ENCODE results near the gene ROCK2. TPM values are rescaled to one million over a fixed set of nuclear protein-coding genes. Genes with fewer than 3 reads are reported as not detected.

ROCK2 gene
- total and polyA plus RNA-seq, 2 of the 13 experiments (the other 11 are each of a cell fraction or from before 2014, with no cell fraction given) = 38.1 to 119 TPM

DNA sequence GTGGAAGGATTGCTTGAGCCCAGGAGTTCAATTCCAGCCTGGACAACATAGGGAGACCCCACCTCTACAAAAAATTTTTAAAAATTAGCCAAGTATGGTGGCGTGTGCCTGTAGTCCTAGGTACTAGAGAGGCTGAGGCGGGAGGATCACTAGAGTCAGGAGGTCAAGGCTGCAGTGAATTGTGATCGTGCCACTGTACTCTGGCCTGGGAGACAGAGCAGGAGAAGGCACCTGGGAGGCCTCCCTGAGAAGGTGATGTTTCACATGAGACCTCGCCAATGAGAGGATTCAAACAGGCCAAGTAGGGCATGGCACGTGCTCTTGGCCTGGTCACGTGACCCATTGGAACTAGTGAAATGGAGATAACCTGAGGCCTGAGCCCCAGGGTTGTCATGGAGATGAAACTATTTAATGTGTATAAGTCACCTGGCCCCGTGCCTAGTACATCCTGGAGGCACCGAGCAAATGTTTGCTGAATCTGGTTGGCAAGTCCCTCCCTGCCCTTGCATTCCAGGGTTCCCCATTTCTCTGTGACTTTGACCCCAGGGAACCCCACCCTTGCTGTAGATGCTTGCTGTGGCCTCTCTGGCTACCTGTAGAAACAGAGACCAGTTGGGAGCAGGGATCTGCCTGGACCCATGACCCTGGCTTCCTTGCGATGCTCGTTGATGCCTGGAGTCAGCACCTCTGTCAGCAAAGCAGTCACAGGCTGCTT lies 26.1 kb upstream of the ROCK2 start (continued):
- TF ChIP-seq GTF2F1 (IDR thresholded peaks at IDR 0.05; ENCODE audit: low read length) = no peak
- TF ChIP-seq, protein P1, sequence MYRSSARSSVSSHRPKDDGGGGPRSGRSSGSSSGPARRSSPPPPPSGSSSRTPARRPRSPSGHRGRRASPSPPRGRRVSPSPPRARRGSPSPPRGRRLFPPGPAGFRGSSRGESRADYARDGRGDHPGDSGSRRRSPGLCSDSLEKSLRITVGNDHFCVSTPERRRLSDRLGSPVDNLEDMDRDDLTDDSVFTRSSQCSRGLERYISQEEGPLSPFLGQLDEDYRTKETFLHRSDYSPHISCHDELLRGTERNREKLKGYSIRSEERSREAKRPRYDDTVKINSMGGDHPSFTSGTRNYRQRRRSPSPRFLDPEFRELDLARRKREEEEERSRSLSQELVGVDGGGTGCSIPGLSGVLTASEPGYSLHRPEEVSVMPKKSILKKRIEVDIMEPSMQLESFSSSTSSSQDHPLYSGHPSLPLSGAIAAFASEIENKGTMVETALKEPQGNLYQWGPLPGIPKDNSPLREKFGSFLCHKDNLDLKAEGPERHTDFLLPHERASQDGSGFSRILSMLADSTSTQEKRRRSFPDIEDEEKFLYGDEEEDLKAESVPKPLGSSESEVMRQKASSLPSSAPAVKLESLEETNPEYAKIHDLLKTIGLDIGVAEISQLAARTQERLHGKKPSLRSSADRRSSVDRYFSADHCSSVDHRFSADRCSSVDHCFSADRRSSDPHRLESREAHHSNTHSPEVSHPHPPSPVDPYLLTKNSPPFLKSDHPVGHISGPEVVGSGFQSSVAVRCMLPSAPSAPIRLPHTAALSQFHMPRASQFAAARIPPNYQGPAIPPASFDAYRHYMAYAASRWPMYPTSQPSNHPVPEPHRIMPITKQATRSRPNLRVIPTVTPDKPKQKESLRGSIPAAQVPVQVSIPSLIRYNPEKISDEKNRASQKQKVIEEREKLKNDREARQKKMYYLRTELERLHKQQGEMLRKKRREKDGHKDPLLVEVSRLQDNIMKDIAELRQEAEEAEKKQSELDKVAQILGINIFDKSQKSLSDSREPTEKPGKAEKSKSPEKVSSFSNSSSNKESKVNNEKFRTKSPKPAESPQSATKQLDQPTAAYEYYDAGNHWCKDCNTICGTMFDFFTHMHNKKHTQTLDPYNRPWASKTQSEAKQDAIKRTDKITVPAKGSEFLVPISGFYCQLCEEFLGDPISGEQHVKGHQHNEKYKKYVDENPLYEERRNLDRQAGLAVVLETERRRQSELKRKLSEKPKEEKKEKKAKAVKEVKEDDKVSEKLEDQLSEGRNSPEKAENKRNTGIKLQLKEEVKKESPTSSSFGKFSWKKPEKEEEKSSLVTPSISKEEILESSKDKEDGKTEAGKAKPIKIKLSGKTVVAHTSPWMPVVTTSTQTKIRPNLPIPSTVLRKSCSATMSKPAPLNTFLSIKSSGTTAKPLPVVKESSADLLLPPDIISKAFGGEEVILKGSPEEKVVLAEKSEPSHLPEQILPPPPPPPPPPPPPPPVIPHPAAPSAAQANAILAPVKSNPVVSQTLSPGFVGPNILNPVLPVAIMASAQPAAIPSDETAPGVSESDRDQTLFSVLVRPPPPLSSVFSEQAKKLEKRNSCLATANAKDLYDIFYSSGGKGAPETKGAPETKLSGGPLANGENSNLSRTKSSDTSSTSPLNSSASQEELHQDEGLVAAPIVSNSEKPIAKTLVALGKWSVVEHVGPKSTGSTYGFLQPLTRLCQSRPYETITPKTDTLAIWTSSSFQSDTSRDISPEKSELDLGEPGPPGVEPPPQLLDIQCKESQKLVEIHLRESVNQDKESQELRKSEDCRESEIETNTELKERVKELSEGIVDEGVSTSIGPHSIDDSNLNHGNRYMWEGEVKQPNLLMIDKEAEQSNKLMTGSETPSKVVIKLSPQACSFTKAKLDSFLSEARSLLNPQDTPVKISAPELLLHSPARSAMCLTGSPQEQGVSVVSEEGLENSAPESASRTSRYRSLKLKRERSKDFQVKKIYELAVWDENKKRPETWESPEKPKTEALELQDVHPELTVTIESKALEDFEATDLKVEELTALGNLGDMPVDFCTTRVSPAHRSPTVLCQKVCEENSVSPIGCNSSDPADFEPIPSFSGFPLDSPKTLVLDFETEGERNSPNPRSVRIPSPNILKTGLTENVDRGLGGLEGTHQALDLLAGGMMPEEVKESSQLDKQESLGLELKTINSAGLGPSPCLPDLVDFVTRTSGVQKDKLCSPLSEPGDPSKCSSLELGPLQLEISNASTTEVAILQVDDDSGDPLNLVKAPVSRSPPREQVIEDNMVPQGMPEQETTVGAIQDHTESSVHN (CRISPR knock-in tag; IDR thresholded peaks at IDR 0.05) = 0 out of 2 replicates have a peak, but pooled peaks have one; percentile 29
- TF ChIP-seq, protein P2, sequence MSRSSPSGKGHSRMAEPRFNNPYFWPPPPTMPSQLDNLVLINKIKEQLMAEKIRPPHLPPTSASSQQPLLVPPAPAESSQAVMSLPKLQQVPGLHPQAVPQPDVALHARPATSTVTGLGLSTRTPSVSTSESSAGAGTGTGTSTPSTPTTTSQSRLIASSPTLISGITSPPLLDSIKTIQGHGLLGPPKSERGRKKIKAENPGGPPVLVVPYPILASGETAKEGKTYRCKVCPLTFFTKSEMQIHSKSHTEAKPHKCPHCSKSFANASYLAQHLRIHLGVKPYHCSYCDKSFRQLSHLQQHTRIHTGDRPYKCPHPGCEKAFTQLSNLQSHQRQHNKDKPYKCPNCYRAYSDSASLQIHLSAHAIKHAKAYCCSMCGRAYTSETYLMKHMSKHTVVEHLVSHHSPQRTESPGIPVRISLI (CRISPR knock-in tag; IDR thresholded peaks at IDR 0.05; ENCODE audit: borderline replicate concordance) = peak; percentile 84; the same call in 1 of the 2 replicates
- no peak for TF ChIP-seq MTA3 (CRISPR knock-in tag; IDR thresholded peaks at IDR 0.05)
- TF ChIP-seq ZNF160 (CRISPR knock-in tag; IDR thresholded peaks at IDR 0.05) = peak; percentile 69; the same call in 1 of the 2 replicates
- TF ChIP-seq, protein P3, sequence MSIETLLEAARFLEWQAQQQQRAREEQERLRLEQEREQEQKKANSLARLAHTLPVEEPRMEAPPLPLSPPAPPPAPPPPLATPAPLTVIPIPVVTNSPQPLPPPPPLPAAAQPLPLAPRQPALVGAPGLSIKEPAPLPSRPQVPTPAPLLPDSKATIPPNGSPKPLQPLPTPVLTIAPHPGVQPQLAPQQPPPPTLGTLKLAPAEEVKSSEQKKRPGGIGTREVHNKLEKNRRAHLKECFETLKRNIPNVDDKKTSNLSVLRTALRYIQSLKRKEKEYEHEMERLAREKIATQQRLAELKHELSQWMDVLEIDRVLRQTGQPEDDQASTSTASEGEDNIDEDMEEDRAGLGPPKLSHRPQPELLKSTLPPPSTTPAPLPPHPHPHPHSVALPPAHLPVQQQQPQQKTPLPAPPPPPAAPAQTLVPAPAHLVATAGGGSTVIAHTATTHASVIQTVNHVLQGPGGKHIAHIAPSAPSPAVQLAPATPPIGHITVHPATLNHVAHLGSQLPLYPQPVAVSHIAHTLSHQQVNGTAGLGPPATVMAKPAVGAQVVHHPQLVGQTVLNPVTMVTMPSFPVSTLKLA (IDR thresholded peaks at IDR 0.05) = peak; percentile 89
- peak; percentile 70; the same call in 1 of the 2 replicates for TF ChIP-seq ZNF124 (CRISPR knock-in tag; IDR thresholded peaks at IDR 0.05)
- TF ChIP-seq, protein P4, sequence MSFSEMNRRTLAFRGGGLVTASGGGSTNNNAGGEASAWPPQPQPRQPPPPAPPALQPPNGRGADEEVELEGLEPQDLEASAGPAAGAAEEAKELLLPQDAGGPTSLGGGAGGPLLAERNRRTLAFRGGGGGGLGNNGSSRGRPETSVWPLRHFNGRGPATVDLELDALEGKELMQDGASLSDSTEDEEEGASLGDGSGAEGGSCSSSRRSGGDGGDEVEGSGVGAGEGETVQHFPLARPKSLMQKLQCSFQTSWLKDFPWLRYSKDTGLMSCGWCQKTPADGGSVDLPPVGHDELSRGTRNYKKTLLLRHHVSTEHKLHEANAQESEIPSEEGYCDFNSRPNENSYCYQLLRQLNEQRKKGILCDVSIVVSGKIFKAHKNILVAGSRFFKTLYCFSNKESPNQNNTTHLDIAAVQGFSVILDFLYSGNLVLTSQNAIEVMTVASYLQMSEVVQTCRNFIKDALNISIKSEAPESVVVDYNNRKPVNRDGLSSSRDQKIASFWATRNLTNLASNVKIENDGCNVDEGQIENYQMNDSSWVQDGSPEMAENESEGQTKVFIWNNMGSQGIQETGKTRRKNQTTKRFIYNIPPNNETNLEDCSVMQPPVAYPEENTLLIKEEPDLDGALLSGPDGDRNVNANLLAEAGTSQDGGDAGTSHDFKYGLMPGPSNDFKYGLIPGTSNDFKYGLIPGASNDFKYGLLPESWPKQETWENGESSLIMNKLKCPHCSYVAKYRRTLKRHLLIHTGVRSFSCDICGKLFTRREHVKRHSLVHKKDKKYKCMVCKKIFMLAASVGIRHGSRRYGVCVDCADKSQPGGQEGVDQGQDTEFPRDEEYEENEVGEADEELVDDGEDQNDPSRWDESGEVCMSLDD (CRISPR knock-in tag; IDR thresholded peaks at IDR 0.05; ENCODE audit: borderline replicate concordance) = peak; percentile 100
- TF ChIP-seq, protein P5, sequence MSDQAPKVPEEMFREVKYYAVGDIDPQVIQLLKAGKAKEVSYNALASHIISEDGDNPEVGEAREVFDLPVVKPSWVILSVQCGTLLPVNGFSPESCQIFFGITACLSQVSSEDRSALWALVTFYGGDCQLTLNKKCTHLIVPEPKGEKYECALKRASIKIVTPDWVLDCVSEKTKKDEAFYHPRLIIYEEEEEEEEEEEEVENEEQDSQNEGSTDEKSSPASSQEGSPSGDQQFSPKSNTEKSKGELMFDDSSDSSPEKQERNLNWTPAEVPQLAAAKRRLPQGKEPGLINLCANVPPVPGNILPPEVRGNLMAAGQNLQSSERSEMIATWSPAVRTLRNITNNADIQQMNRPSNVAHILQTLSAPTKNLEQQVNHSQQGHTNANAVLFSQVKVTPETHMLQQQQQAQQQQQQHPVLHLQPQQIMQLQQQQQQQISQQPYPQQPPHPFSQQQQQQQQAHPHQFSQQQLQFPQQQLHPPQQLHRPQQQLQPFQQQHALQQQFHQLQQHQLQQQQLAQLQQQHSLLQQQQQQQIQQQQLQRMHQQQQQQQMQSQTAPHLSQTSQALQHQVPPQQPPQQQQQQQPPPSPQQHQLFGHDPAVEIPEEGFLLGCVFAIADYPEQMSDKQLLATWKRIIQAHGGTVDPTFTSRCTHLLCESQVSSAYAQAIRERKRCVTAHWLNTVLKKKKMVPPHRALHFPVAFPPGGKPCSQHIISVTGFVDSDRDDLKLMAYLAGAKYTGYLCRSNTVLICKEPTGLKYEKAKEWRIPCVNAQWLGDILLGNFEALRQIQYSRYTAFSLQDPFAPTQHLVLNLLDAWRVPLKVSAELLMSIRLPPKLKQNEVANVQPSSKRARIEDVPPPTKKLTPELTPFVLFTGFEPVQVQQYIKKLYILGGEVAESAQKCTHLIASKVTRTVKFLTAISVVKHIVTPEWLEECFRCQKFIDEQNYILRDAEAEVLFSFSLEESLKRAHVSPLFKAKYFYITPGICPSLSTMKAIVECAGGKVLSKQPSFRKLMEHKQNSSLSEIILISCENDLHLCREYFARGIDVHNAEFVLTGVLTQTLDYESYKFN (CRISPR knock-in tag; conservative IDR thresholded peaks at IDR 0.05) = peak; percentile 88
- peak; percentile 61; the same call in 1 of the 2 replicates for TF ChIP-seq HOXA5 (CRISPR knock-in tag; IDR thresholded peaks at IDR 0.05)

Data from HepG2 (cell line).